CD14-positive monocyte (primary cell): ENCODE results near the gene SCN8A. TPM values are rescaled to one million over a fixed set of nuclear protein-coding genes. Genes with fewer than 3 reads are reported as not detected.

ENCODE experiments used
- DNase-seq, 3 donors: peaks; one replicate each; pipeline ENCODE4 v3.0.0-alpha.2; 2011 to 2022
- H2AFZ ChIP-seq: 2 replicates; pipeline ENCODE4 v1.6.0; 2012; ENCODE audit warnings: mild to moderate bottlenecking, low read depth, low read length, inconsistent platforms; ENCODE audit not compliant: insufficient read depth, poor library complexity, severe bottlenecking
- H3K27ac ChIP-seq, 2 donors: 1 replicate in 1 of 2; 2 replicates in 1 of 2; pipeline ENCODE4 v1.5.1; 2012 to 2013; ENCODE audit warnings: low read length in 2 of 2, control low read depth in 1 of 2, inconsistent platforms in 1 of 2, low read depth in 1 of 2, mild to moderate bottlenecking in 1 of 2
- H3K27me3 ChIP-seq, 2 donors: one replicate each; pipeline versions ENCODE4 v1.6.0 to v1.6.1; 2011 to 2013; ENCODE audit warnings: low read length in 2 of 2; ENCODE audit not compliant: control insufficient read depth in 2 of 2, insufficient read depth in 2 of 2
- H3K36me3 ChIP-seq, 2 donors: replicated peaks in 1 of 2; 1 replicate in 1 of 2; 2 replicates in 1 of 2; pipeline versions ENCODE4 v1.5.1 to v1.6.1; 2012 to 2013; ENCODE audit warnings: low read length in 2 of 2, control low read depth in 1 of 2, inconsistent platforms in 1 of 2, mild to moderate bottlenecking in 1 of 2; ENCODE audit not compliant: insufficient read depth in 2 of 2, control insufficient read depth in 1 of 2
- H3K4me1 ChIP-seq, 2 donors: 1 replicate in 1 of 2; 2 replicates in 1 of 2; pipeline versions ENCODE4 v1.5.1 to v1.6.1; 2012 to 2013; ENCODE audit warnings: low read length in 2 of 2, control low read depth in 1 of 2, inconsistent platforms in 1 of 2, mild to moderate bottlenecking in 1 of 2, moderate library complexity in 1 of 2; ENCODE audit not compliant: insufficient read depth in 2 of 2, control insufficient read depth in 1 of 2
- H3K4me2 ChIP-seq: replicated peaks from 2 replicates; pipeline ENCODE3; 2012; ENCODE audit warnings: low read length, moderate library complexity, mild to moderate bottlenecking; ENCODE audit not compliant: poor library complexity, severe bottlenecking; ENCODE audit errors: extremely low read depth
- H3K4me3 ChIP-seq, 3 experiments: fragments of 200-600 bp in 1 of 3; sonication (generic) in 1 of 3; replicated peaks in 1 of 3; 1 replicate in 2 of 3; 2 replicates in 1 of 3; pipeline ENCODE4 v1.5.1; 2011 to 2013; ENCODE audit warnings: low read length in 3 of 3, mild to moderate bottlenecking in 3 of 3, control low read depth in 2 of 3, low read depth in 2 of 3, inconsistent platforms in 1 of 3, moderate library complexity in 1 of 3
- H3K79me2 ChIP-seq: 2 replicates; pipeline ENCODE4 v1.6.0; 2012; ENCODE audit warnings: mild to moderate bottlenecking, control low read depth, inconsistent platforms, low read length, moderate library complexity; ENCODE audit not compliant: insufficient read depth
- H3K9ac ChIP-seq: 2 replicates; pipeline ENCODE4 v1.6.0; 2017; ENCODE audit warnings: low read length, mild to moderate bottlenecking; ENCODE audit not compliant: insufficient read depth, poor library complexity, severe bottlenecking
- H3K9me3 ChIP-seq, 2 donors: replicated peaks in 1 of 2; 1 replicate in 1 of 2; 2 replicates in 1 of 2; pipeline versions ENCODE4 v1.5.1 to v1.6.1; 2012 to 2013; ENCODE audit warnings: low read length in 2 of 2, control low read depth in 1 of 2; ENCODE audit not compliant: control insufficient read depth in 1 of 2, insufficient read depth in 1 of 2
- H4K20me1 ChIP-seq: 2 replicates; pipeline ENCODE4 v1.6.0; 2012; ENCODE audit warnings: mild to moderate bottlenecking, low read length, control low read depth, moderate library complexity; ENCODE audit not compliant: insufficient read depth
- H3K27ac Mint-ChIP-seq, 7 donors: one replicate each; pipeline ENCODE4 v1.8.0; 2020; ENCODE audit warnings: mild to moderate bottlenecking in 7 of 7, mixed read lengths in 7 of 7, moderate library complexity in 6 of 7, inconsistent platforms in 2 of 7
- H3K27me3 Mint-ChIP-seq, 3 donors: one replicate each; pipeline ENCODE4 v1.8.0; 2021 to 2022; ENCODE audit warnings: low read depth in 3 of 3, mild to moderate bottlenecking in 3 of 3, mixed read lengths in 3 of 3, moderate library complexity in 3 of 3, inconsistent platforms in 1 of 3
- H3K36me3 Mint-ChIP-seq, 2 donors: one replicate each; pipeline ENCODE4 v1.8.0; 2020; ENCODE audit warnings: mixed read lengths in 2 of 2, inconsistent platforms in 1 of 2, mild to moderate bottlenecking in 1 of 2
- H3K4me1 Mint-ChIP-seq: one replicate; pipeline ENCODE4 v1.8.0; 2020; ENCODE audit warnings: mild to moderate bottlenecking, mixed read lengths
- H3K4me3 Mint-ChIP-seq, 2 donors: one replicate each; pipeline ENCODE4 v1.8.0; 2020; ENCODE audit warnings: mild to moderate bottlenecking in 2 of 2, mixed read lengths in 2 of 2, moderate library complexity in 1 of 2
- H3K9me3 Mint-ChIP-seq, 7 donors: one replicate each; pipeline ENCODE4 v1.8.0; 2020 to 2022; ENCODE audit warnings: mixed read lengths in 7 of 7, mild to moderate bottlenecking in 6 of 7, moderate library complexity in 6 of 7, inconsistent platforms in 2 of 7
- CTCF ChIP-seq: fragments of 200-600 bp; IDR thresholded peaks from one replicate; pipeline ENCODE4 v1.8.0; 2022; ENCODE audit warnings: antibody characterized with exemption, mild to moderate bottlenecking
- WGBS: methylation state at CpG from one replicate; pipeline ENCODE4 v1.1.5; 2013; ENCODE audit warnings: missing lambda C conversion rate; ENCODE audit not compliant: insufficient coverage; 5-methylcytosine and 5-hydroxymethylcytosine counted together
- intact Hi-C, 2 donors: fragments of 100-400 bp; cut with micrococcal nuclease; formaldehyde crosslinking; loops; one replicate each; pipeline versions ENCODE4 v1.15.0 to v1.15.1; 2023
- polyA plus RNA-seq, 3 donors: library from polyadenylated mRNA; depleted of rRNA in 1 of 3; unstranded in 2 of 3; stranded (reverse) in 1 of 3; fragments of 300-500 nt in 2 of 3; fragments of >200 nt in 1 of 3; fragmentation: Illumina TruSeq in 2 of 3; gene quantifications; 1 replicate in 2 of 3; 2 replicates in 1 of 3; pipeline ENCODE4 v1.2.3, GENCODE V29; 2012 to 2021

SCN8A gene
- polyA plus RNA-seq, 3 donors, result 0.03 TPM; not detected in 2

- no peak overlapping the region for H3K4me2 ChIP-seq
- no peaks in the 10 kb centered on the region for H3K4me1 ChIP-seq
- no peak overlapping the region for H3K9ac ChIP-seq
- H4K20me1 ChIP-seq, result no peaks in the 10 kb centered on the region
- no peak for TF ChIP-seq CTCF
- no peaks in the 10 kb centered on the region for H3K79me2 ChIP-seq
- peaks cover 0 to 8% of the 10 kb centered on the region in 2 donors for H3K9me3 ChIP-seq
- Mint-ChIP-seq H3K9me3 (peaks cover 2 to 20% (median 12%) of the 10 kb centered on the region in 7 donors), H3K36me3 (no peaks in the 10 kb centered on the region), H3K4me3 (no peak overlapping the region), H3K27me3 (peaks cover 0 to 3% (median 2%) of the 10 kb centered on the region in 3 donors), H3K27ac (no peak overlapping the region), H3K4me1 (no peaks in the 10 kb centered on the region)
- no CpG with 5 or more reads among the region's 2 CpGs for WGBS
- no peaks in the 10 kb centered on the region for H3K36me3 ChIP-seq
- intact Hi-C loops, result no loop called here
- no peak overlapping the region for H2AFZ ChIP-seq
- no peak for DNase-seq
- no peaks in the 10 kb centered on the region for H3K27me3 ChIP-seq
- H3K27ac ChIP-seq, result no peak overlapping the region
- no peak overlapping the region for H3K4me3 ChIP-seq
Observed at GRCh38 chr12:51645961-51646360, 54.9 kb downstream of the SCN8A start.

- DNase-seq, result no peak
- no peaks in the 10 kb centered on the region for H3K4me1 ChIP-seq
- H3K9me3 ChIP-seq, result peaks cover 0 to 8% of the 10 kb centered on the region in 2 donors
- H3K27me3 Mint-ChIP-seq, result peaks cover 0 to 4% (median 2%) of the 10 kb centered on the region in 3 donors
- H3K27ac Mint-ChIP-seq, result no peak overlapping the region
- H3K36me3 Mint-ChIP-seq, result no peaks in the 10 kb centered on the region
- WGBS, result no CpG with 5 or more reads among the region's 4 CpGs
- H3K4me1 Mint-ChIP-seq, result no peaks in the 10 kb centered on the region
- no peak overlapping the region for H3K4me3 Mint-ChIP-seq
- H3K9ac ChIP-seq, result no peak overlapping the region
- intact Hi-C loops, result no loop called here
- no peak overlapping the region for H3K27ac ChIP-seq
- no peak overlapping the region for H3K4me2 ChIP-seq
- no peaks in the 10 kb centered on the region for H3K36me3 ChIP-seq
- no peaks in the 10 kb centered on the region for H3K79me2 ChIP-seq
- H4K20me1 ChIP-seq, result no peaks in the 10 kb centered on the region
- no peak for TF ChIP-seq CTCF
- no peak overlapping the region for H3K4me3 ChIP-seq
- peaks cover 2 to 20% (median 12%) of the 10 kb centered on the region in 7 donors for H3K9me3 Mint-ChIP-seq
- H3K27me3 ChIP-seq, result no peaks in the 10 kb centered on the region
- H2AFZ ChIP-seq, result no peak overlapping the region
Observed at GRCh38 chr12:51647647-51648046, 56.6 kb downstream of the SCN8A start.
